BJ (cell line): ENCODE results near the gene PLBD2. TPM values are rescaled to one million over a fixed set of nuclear protein-coding genes. Genes with fewer than 3 reads are reported as not detected.

ENCODE experiments used
- CTCF ChIA-PET: fragments of 350-600 bp; formaldehyde crosslinking; extraction: SDS; loops from one replicate; lab custom pipeline; 2021; ENCODE audit warnings: antibody characterized with exemption, inconsistent platforms; lab: Yijun Ruan, JAX
- POLR2A ChIA-PET: fragments of 300-600 bp; sonication (Branson Sonifier 250); formaldehyde crosslinking; extraction: SDS; loops from one replicate; lab custom pipeline; 2021; ENCODE audit warnings: antibody characterized with exemption; lab: Charles Lee
- DNase-seq: peaks from one replicate; pipeline ENCODE4 v3.0.0-alpha.2; 2011; ENCODE audit warnings: low read depth
- H3K27me3 ChIP-seq: 2 replicates; pipeline ENCODE4 v1.6.0; 2011; ENCODE audit warnings: low read length; ENCODE audit not compliant: control insufficient read depth, insufficient read depth
- H3K36me3 ChIP-seq: 2 replicates; pipeline ENCODE4 v1.5.1; 2011; ENCODE audit warnings: low read length; ENCODE audit not compliant: control insufficient read depth, insufficient read depth
- H3K4me3 ChIP-seq: 2 replicates; pipeline ENCODE4 v1.5.1; 2011; ENCODE audit warnings: low read depth, mild to moderate bottlenecking, control low read depth, low read length
- polyA minus RNA-seq: library from RNA; depleted of rRNA, polyadenylated mRNA; stranded (reverse); fragments of >200 nt; gene quantifications from 2 replicates; pipeline ENCODE4 v1.2.3, GENCODE V29; 2011; rRNA and poly(A)+ RNA removed
- polyA plus RNA-seq: library from polyadenylated mRNA; depleted of rRNA; stranded (reverse); fragments of >200 nt; gene quantifications from 2 replicates; pipeline ENCODE4 v1.2.3, GENCODE V29; 2011; rRNA removed
- TF ChIP-seq, protein P1 (sequence below): IDR thresholded peaks from 2 replicates; pipeline ENCODE4 v1.5.1; 2011; ENCODE audit warnings: low read depth, mild to moderate bottlenecking, control low read depth, inconsistent platforms, low read length, moderate library complexity; ENCODE audit not compliant: insufficient read depth

PLBD2 gene, protein sequence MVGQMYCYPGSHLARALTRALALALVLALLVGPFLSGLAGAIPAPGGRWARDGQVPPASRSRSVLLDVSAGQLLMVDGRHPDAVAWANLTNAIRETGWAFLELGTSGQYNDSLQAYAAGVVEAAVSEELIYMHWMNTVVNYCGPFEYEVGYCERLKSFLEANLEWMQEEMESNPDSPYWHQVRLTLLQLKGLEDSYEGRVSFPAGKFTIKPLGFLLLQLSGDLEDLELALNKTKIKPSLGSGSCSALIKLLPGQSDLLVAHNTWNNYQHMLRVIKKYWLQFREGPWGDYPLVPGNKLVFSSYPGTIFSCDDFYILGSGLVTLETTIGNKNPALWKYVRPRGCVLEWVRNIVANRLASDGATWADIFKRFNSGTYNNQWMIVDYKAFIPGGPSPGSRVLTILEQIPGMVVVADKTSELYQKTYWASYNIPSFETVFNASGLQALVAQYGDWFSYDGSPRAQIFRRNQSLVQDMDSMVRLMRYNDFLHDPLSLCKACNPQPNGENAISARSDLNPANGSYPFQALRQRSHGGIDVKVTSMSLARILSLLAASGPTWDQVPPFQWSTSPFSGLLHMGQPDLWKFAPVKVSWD
- polyA plus RNA-seq (20.1 and 30.9 TPM in 2 replicates), polyA minus RNA-seq (24.3 and 34.9 TPM in 2 replicates)

DNA sequence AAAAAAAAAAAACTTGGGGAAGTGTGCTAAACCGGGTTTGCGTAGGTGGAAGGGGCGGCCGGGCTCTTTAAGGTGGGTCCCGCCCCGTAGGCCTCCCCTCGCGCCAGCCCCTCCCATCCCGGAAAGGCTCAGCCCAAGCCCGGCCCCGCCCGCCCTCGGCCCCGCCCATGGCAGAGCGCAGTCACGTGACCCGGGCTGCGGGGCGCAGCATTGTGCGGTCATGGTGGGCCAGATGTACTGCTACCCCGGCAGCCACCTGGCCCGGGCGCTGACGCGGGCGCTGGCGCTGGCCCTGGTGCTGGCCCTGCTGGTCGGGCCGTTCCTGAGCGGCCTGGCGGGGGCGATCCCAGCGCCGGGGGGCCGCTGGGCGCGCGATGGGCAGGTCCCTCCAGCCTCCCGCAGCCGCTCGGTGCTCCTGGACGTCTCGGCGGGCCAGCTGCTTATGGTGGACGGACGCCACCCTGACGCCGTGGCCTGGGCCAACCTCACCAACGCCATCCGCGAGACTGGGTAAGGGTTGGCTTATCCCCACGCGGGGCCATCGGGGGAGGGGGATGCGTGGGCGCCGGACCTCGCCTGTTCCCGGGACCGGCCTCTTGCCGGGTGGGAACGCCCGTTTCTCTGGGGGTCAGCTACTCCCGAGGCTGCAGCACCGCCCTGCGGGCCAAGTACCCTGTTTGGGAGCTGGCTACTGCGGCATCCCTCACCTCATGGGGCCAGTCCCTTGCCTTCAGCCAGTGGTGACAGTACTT, at the start of gene PLBD2:
TSS of gene PLBD2 (plus strand) at position 207 of the 752 bp plus-strand sequence. CDS start at position 221, 14 bp downstream.
- H3K27me3 ChIP-seq, result no peaks in the 10 kb centered on the region
- peak within 1 kb of the TSS; percentile 93 for H3K4me3 ChIP-seq
- POLR2A ChIA-PET, result no interaction called here
- H3K36me3 ChIP-seq, result no peaks in the 10 kb centered on the region
- CTCF ChIA-PET, result interaction anchor here (0.6 kb wide), 2 partner anchors 24 to 162 kb away, joined by 3 read pairs; partner anchors contain the start of gene SLC8B1
- DNase-seq, result peak; percentile 52
- TF ChIP-seq, protein P1, sequence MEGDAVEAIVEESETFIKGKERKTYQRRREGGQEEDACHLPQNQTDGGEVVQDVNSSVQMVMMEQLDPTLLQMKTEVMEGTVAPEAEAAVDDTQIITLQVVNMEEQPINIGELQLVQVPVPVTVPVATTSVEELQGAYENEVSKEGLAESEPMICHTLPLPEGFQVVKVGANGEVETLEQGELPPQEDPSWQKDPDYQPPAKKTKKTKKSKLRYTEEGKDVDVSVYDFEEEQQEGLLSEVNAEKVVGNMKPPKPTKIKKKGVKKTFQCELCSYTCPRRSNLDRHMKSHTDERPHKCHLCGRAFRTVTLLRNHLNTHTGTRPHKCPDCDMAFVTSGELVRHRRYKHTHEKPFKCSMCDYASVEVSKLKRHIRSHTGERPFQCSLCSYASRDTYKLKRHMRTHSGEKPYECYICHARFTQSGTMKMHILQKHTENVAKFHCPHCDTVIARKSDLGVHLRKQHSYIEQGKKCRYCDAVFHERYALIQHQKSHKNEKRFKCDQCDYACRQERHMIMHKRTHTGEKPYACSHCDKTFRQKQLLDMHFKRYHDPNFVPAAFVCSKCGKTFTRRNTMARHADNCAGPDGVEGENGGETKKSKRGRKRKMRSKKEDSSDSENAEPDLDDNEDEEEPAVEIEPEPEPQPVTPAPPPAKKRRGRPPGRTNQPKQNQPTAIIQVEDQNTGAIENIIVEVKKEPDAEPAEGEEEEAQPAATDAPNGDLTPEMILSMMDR, result no peak

DNA sequence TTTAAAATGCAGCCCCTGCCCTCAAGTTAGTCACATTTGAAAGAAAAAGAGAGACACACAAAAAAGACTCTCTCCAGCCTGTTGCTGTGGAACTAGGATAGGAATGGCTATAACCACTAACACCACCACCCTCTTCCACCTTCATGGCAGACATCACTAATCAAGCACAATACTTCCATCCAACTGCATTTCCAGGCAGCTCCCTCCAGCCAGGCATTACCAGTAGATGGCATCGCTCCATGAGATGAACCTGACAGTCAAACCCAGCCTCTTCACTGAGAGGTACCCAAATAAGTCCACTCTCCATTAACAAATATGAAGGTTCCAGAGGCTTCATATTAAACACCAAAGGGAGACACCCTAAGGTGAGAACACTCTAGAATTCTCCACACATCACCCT, 47.9 kb upstream of the PLBD2 start:
- no peak for DNase-seq
- H3K27me3 ChIP-seq, result no peaks in the 10 kb centered on the region
- H3K36me3 ChIP-seq, result peaks cover 3% of the 10 kb centered on the region; the same call in 1 of the 2 replicates
- ChIA-PET POLR2A (no interaction called here), CTCF (interaction anchor here (1.0 to 2.2 kb wide), 3 partner anchors 20 to 115 kb away, joined by 3 to 20 read pairs (median 3); no protein-coding TSS in a partner anchor)
- no peak overlapping the region for H3K4me3 ChIP-seq
- TF ChIP-seq, protein P1, result no peak

DNA sequence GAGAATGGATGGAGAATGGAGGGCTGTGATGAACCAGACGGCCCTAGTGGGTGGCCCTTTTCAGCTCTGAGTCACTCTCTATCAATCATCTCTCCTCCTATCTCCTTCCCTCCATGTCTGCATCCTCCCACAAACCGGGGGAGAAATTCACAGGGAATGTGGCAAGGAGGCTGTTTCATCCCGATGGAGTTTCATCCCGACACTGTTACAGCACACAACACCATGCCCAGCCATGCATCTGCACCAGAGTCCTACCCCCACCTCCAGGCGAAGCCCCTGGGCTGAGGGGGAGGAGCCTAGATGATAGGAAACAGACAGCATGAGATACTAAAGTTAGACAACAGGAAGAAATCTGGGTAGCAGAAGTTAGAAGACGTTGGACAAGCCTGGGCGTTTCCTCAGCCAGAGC, 44.3 kb upstream of the PLBD2 start:
- no peak for DNase-seq
- POLR2A ChIA-PET, result no interaction called here
- CTCF ChIA-PET, result interaction anchor here (1.2 to 2.1 kb wide), 3 partner anchors 10 to 111 kb away, joined by 4 to 8 read pairs (median 5); partner anchors contain the start of gene SDSL
- TF ChIP-seq, protein P1, result no peak
- Histone ChIP-seq H3K4me3 (no peak overlapping the region), H3K36me3 (peaks cover 12% of the 10 kb centered on the region), H3K27me3 (no peaks in the 10 kb centered on the region)

DNA sequence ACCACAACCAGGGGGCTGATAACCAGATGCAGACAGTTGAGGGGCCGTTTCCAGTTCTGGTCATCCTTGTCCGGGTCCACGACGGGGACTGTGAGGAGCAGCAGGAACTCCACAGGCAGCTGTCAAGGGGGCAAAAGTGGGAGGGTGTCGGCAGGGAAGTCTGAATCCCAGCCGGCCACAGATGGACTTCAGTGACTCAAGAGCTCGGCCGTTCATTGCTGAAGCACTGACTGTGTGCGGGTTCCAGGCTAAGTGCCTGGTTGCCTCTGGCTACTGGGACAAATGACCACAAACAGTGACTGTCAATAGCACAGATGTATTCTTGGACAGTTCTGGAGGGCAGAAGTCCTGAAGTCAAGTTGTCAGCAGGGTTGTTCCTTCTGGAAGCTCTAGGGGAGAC, 43.0 kb upstream of the PLBD2 start:
- Histone ChIP-seq H3K4me3 (no peak overlapping the region), H3K27me3 (no peaks in the 10 kb centered on the region), H3K36me3 (peaks cover 15% of the 10 kb centered on the region)
- CTCF ChIA-PET, result interaction anchor here (1.7 kb wide), 1 partner anchor 110 kb away, joined by 5 read pairs; no protein-coding TSS in a partner anchor
- no peak for DNase-seq
- POLR2A ChIA-PET, result no interaction called here
- TF ChIP-seq, protein P1, result no peak
